A549 (cell line): ENCODE results near the gene MSANTD7. TPM values are rescaled to one million over a fixed set of nuclear protein-coding genes. Genes with fewer than 3 reads are reported as not detected.
"Not testable (repeated sequence)": the region's sequence is repeated elsewhere in the genome, so short reads cannot be mapped to it uniquely, and the experiment has no call there.

Experiments
- ATAC-seq, 2 experiments: fragments of 200-7000 bp in 1 of 2; fragments of >200 bp in 1 of 2; cut with Nextera tagmentation in 1 of 2; cut with Tn5 transposase in 1 of 2; 3 replicates each; pipeline versions ENCODE4 v1.8.0 to v1.9.1; 2018 to 2020; ENCODE audit warnings: mild to moderate bottlenecking in 1 of 2, moderate library complexity in 1 of 2
- CTCF ChIA-PET: fragments of 300-600 bp; sonication (Branson Sonifier 250); formaldehyde crosslinking; extraction: SDS; loops from one replicate; lab custom pipeline; 2021; ENCODE audit warnings: antibody characterized with exemption, inconsistent platforms; lab: Yijun Ruan, JAX
- POLR2A ChIA-PET: fragments of 350-600 bp; formaldehyde crosslinking; extraction: SDS; loops from one replicate; lab custom pipeline; 2021; ENCODE audit warnings: antibody characterized with exemption, inconsistent platforms; lab: Yijun Ruan, JAX
- DNase-seq, 2 experiments: peaks; one replicate each; pipeline versions ENCODE4 v3.0.0 to v3.0.0-alpha.2; 2011 to 2016; ENCODE audit warnings: low read depth in 1 of 2, low spot score in 1 of 2
- FAIRE-seq: peaks from 2 replicates; lab custom pipeline; 2011; peaks lifted over from hg19 to GRCh38; lab: Jason Lieb, UNC
- H3K27ac ChIP-seq, 2 experiments: fragments of >200 bp; sonication (Bioruptor Twin); formaldehyde crosslinking; 3 replicates each; pipeline ENCODE4 v1.5.1; 2016 to 2017
- H3K4me1 ChIP-seq: fragments of >200 bp; sonication (Bioruptor Twin); formaldehyde crosslinking; 3 replicates; pipeline ENCODE4 v1.6.1; 2016
- H3K4me2 ChIP-seq: fragments of >200 bp; sonication (Bioruptor Twin); formaldehyde crosslinking; 3 replicates; pipeline ENCODE4 v1.6.1; 2016
- H3K4me3 ChIP-seq: fragments of >200 bp; sonication (Bioruptor Twin); formaldehyde crosslinking; 3 replicates; pipeline ENCODE4 v1.5.1; 2016
- H3K9me3 ChIP-seq: fragments of >200 bp; sonication (Bioruptor Twin); formaldehyde crosslinking; 3 replicates; pipeline ENCODE4 v1.6.1; 2016
- BHLHE40 ChIP-seq: IDR thresholded peaks from 2 replicates; pipeline ENCODE4 v1.6.1; 2012; ENCODE audit warnings: low read depth, low read length, inconsistent platforms
- CBX8 ChIP-seq: fragments of 200-600 bp; sonication (generic); IDR thresholded peaks from 2 replicates; pipeline ENCODE4 v1.6.1; 2016
- CEBPB ChIP-seq, 2 experiments: fragments of >200 bp in 1 of 2; sonication (Bioruptor Twin) in 1 of 2; formaldehyde crosslinking in 1 of 2; IDR thresholded peaks; 2 replicates each; pipeline ENCODE4 v1.6.1; 2012 to 2016
- CTCF ChIP-seq: fragments of >200 bp; sonication (Bioruptor Twin); formaldehyde crosslinking; IDR thresholded peaks from 3 replicates; pipeline ENCODE4 v1.5.1; 2016
- EP300 ChIP-seq, 2 experiments: fragments of >200 bp; sonication (Bioruptor Twin); formaldehyde crosslinking; IDR thresholded peaks; 2 replicates in 1 of 2; 3 replicates in 1 of 2; pipeline ENCODE4 v1.6.1; 2016 to 2017
- FOSB ChIP-seq: fragments of 250-450 bp; sonication (Bioruptor Pico); IDR thresholded peaks from 2 replicates; pipeline ENCODE4 v1.5.0; 2020; ENCODE audit warnings: mild to moderate bottlenecking, moderate library complexity
- FOSL2 ChIP-seq, 2 experiments: fragments of 450-650 bp in 1 of 2; fragments of >200 bp in 1 of 2; sonication (Bioruptor Twin) in 1 of 2; formaldehyde crosslinking; IDR thresholded peaks; 2 replicates each; pipeline versions ENCODE4 v1.5.0 to v1.6.1; 2016 to 2020; ENCODE audit warnings: mild to moderate bottlenecking in 1 of 2, moderate library complexity in 1 of 2
- HOXB13 ChIP-seq: fragments of 250-450 bp; sonication (Bioruptor Pico); IDR thresholded peaks from 2 replicates; pipeline ENCODE4 v1.5.0; 2020; ENCODE audit warnings: low read depth, mild to moderate bottlenecking, moderate library complexity
- JUN ChIP-seq, 2 experiments: fragments of >200 bp; sonication (Bioruptor Twin); formaldehyde crosslinking; IDR thresholded peaks; 2 replicates in 1 of 2; 3 replicates in 1 of 2; pipeline ENCODE4 v1.6.1; 2016 to 2017
- JUNB ChIP-seq: fragments of >200 bp; sonication (Bioruptor Twin); formaldehyde crosslinking; IDR thresholded peaks from 2 replicates; pipeline ENCODE4 v1.6.1; 2016
- KDM5A ChIP-seq: fragments of 200-600 bp; sonication (generic); IDR thresholded peaks from 2 replicates; pipeline ENCODE4 v1.6.1; 2016; ENCODE audit warnings: antibody characterized with exemption, mild to moderate bottlenecking
- MYC ChIP-seq: IDR thresholded peaks from 2 replicates; pipeline ENCODE4 v1.6.1; 2012; ENCODE audit warnings: mild to moderate bottlenecking, inconsistent platforms, low read length, improper control_type of control experiment, borderline replicate concordance
- NPAS2 ChIP-seq: fragments of 250-450 bp; sonication (Bioruptor Pico); IDR thresholded peaks from 2 replicates; pipeline ENCODE4 v1.8.0; 2022; ENCODE audit warnings: mild to moderate bottlenecking, moderate library complexity, borderline replicate concordance
- NR3C1 ChIP-seq: fragments of >200 bp; sonication (Bioruptor Twin); formaldehyde crosslinking; IDR thresholded peaks from 3 replicates; pipeline ENCODE4 v1.6.1; 2017
- PBX3 ChIP-seq: IDR thresholded peaks from 2 replicates; pipeline ENCODE4 v1.6.1; 2012
- PHF8 ChIP-seq: fragments of 200-600 bp; sonication (generic); IDR thresholded peaks from 2 replicates; pipeline ENCODE4 v1.6.1; 2016; ENCODE audit warnings: low read depth, mild to moderate bottlenecking, antibody characterized with exemption, moderate library complexity, borderline replicate concordance
- RAD21 ChIP-seq, 2 experiments: fragments of >200 bp in 1 of 2; sonication (Bioruptor Twin) in 1 of 2; formaldehyde crosslinking in 1 of 2; IDR thresholded peaks in 1 of 2; conservative IDR thresholded peaks in 1 of 2; 2 replicates in 1 of 2; 3 replicates in 1 of 2; pipeline ENCODE4 v1.6.1; 2012 to 2018; ENCODE audit warnings: inconsistent platforms in 1 of 2
- RARB ChIP-seq: fragments of 250-450 bp; sonication (Bioruptor Pico); IDR thresholded peaks from 2 replicates; pipeline ENCODE4 v1.8.0; 2021; ENCODE audit warnings: mild to moderate bottlenecking, moderate library complexity
- RFX5 ChIP-seq: fragments of 450-650 bp; IDR thresholded peaks from 2 replicates; pipeline ENCODE4 v1.7.1; 2014; ENCODE audit warnings: antibody characterized with exemption, mild to moderate bottlenecking, moderate library complexity
- SMC3 ChIP-seq: fragments of >200 bp; sonication (Bioruptor Twin); formaldehyde crosslinking; IDR thresholded peaks from 3 replicates; pipeline ENCODE4 v1.6.1; 2018; ENCODE audit warnings: inconsistent platforms
- ZSCAN20 ChIP-seq: fragments of 250-450 bp; sonication (Bioruptor Pico); IDR thresholded peaks from 2 replicates; pipeline ENCODE4 v1.8.0; 2022; ENCODE audit warnings: mild to moderate bottlenecking, moderate library complexity
- WGBS: methylation state at CpG from one replicate; pipeline ENCODE4 v1.1.6; 2017; ENCODE audit errors: missing lambda C conversion rate; 5-methylcytosine and 5-hydroxymethylcytosine counted together
- polyA plus RNA-seq, 4 experiments: library from polyadenylated mRNA; depleted of rRNA in 3 of 4; stranded (reverse); fragments of >200 nt; fragmentation: RNase III in 1 of 4; extraction: RNeasy Plus Mini Kit Qiagen cat#74134 plus additional on column Dnase treatment in 1 of 4; gene quantifications; 2 replicates in 3 of 4; 3 replicates in 1 of 4; pipeline ENCODE4 v1.2.3, GENCODE V29; 2011 to 2017

Gene MSANTD7
- polyA plus RNA-seq, 2 of the 4 experiments (the other 2 are of a cell fraction), result 10.9 TPM

GRCh38 chr10:14810969-14811953 is 26.8 kb upstream of the MSANTD7 start (continued):
- no peak for TF ChIP-seq NPAS2
- TF ChIP-seq FOSB, result no peak
- TF ChIP-seq PHF8, result no peak
- TF ChIP-seq, all 56 proteins: peak for 0

- WGBS, result 90% methylated on average over 3 of the region's 3 CpGs
- no peaks in the 10 kb centered on the region for H3K9me3 ChIP-seq
- H3K27ac ChIP-seq, result peak overlapping the region in 1 of 2 experiments; percentile 57; a peak in 2 of 6 replicates
- FAIRE-seq (no peak), DNase-seq (peak in 1 of 2 experiments; percentile 63), ATAC-seq (no peak; a peak in 1 of 6 replicates)
- no peaks in the 10 kb centered on the region for H3K4me1 ChIP-seq
- ChIA-PET POLR2A (no interaction called here), CTCF (interaction anchor here (0.8 to 1.0 kb wide), 2 partner anchors 11 to 21 kb away, joined by 3 read pairs; no protein-coding TSS in a partner anchor)
- H3K4me2 ChIP-seq, result no peak overlapping the region
- no peak for TF ChIP-seq HOXB13 (CRISPR knock-in tag)
- TF ChIP-seq RARB (CRISPR knock-in tag), result no peak
- TF ChIP-seq KDM5A, result no peak
- TF ChIP-seq PBX3, result no peak
- no peak overlapping the region for H3K4me3 ChIP-seq
These were observed 25.8 kb upstream of the MSANTD7 start for GRCh38 chr10:14812271-14812670.

- no peak for TF ChIP-seq CBX8
- TF ChIP-seq ZSCAN20 (CRISPR knock-in tag), result no peak
- no peak for FAIRE-seq
- no peak for ATAC-seq
- Histone ChIP-seq H3K4me1 (peaks cover 25% of the 10 kb centered on the region), H3K27ac (peak overlapping the region in 1 of 2 experiments; percentile 66; a peak in 3 of 6 replicates), H3K4me3 (no peak overlapping the region), H3K9me3 (no peaks in the 10 kb centered on the region), H3K4me2 (no peak overlapping the region)
- DNase-seq, result no peak
- POLR2A ChIA-PET, result no interaction called here
- CTCF ChIA-PET, result interaction anchor here (0.6 to 1.4 kb wide), 5 partner anchors 14 to 317 kb away, joined by 3 to 5 read pairs (median 3); no protein-coding TSS in a partner anchor
- 89% methylated on average over 6 of the region's 6 CpGs for WGBS
These were observed 22.4 kb upstream of the MSANTD7 start for GRCh38 chr10:14815681-14816080.

GRCh38 chr10:14816717-14817116 is 21.4 kb upstream of the MSANTD7 start:
- DNase-seq, H3K9me3 ChIP-seq, FAIRE-seq, ATAC-seq, H3K4me2 ChIP-seq, H3K4me3 ChIP-seq: not testable (repeated sequence)
- Histone ChIP-seq H3K27ac (peak overlapping the region in 1 of 2 experiments; percentile 66; a peak in 2 of 6 replicates), H3K4me1 (peaks cover 35% of the 10 kb centered on the region)
- ChIA-PET POLR2A (interaction anchor here (0.7 kb wide), 1 partner anchor 21 kb away, joined by 5 read pairs; the partner anchor contains the start of gene CDNF), CTCF (interaction anchor here (0.6 to 1.4 kb wide), 3 partner anchors 8 to 58 kb away, joined by 3 to 4 read pairs (median 3); no protein-coding TSS in a partner anchor)
- 97% methylated on average over 7 of the region's 7 CpGs for WGBS

GRCh38 chr10:14820010-14820774 is 17.9 kb upstream of the MSANTD7 start:
- 9% methylated on average over 10 of the region's 10 CpGs for WGBS
- FAIRE-seq, result no peak
- Histone ChIP-seq H3K9me3 (no peaks in the 10 kb centered on the region), H3K4me2 (peak overlapping the region; percentile 91), H3K4me3 (peak overlapping the region; percentile 33), H3K4me1 (peaks cover 53% of the 10 kb centered on the region), H3K27ac (peak overlapping the region; percentile 94 to 96)
- peak; percentile 94 to 98 for ATAC-seq
- peak; percentile 90 to 92 for DNase-seq
- CTCF ChIA-PET, result interaction anchor here (0.8 to 2.2 kb wide), 10 partner anchors 10 to 321 kb away, joined by 3 to 16 read pairs (median 4); no protein-coding TSS in a partner anchor
- POLR2A ChIA-PET, result interaction anchor here (0.6 to 2.5 kb wide), 8 partner anchors 18 to 285 kb away, joined by 3 to 13 read pairs (median 5); partner anchors contain the start of genes CDNF, HSPA14 and MSANTD7
- TF ChIP-seq CEBPB (IDR thresholded peaks at IDR 0.05) (peak in 1 of 2 experiments; percentile 61; a peak in 2 of 4 replicates), JUN (IDR thresholded peaks at IDR 0.05) (peak; percentile 66 to 70; a peak in 3 of 5 replicates), SMC3 (peak; percentile 55), CTCF (peak; percentile 27; the same call in 2 of the 3 replicates), JUNB (peak; percentile 79), RFX5 (peak; percentile 78), EP300 (IDR thresholded peaks at IDR 0.05) (peak; percentile 60 to 75; a peak in 3 of 5 replicates), RAD21 (conservative IDR thresholded peaks at IDR 0.05 in 1 of 2, IDR thresholded peaks at IDR 0.05 in 1 of 2) (peak; percentile 56 to 73), FOSL2 (IDR thresholded peaks at IDR 0.05) (peak; percentile 63), FOSL2 (CRISPR knock-in tag; IDR thresholded peaks at IDR 0.05) (peak; percentile 88), MYC (no peak), BHLHE40 (no peak), NR3C1 (no peak)
